ENCODE data around the gene IL6ST. TPM values are rescaled to one million over a fixed set of nuclear protein-coding genes. Genes with fewer than 3 reads are reported as not detected.

IL6ST gene
- total RNA-seq, 1 experiment from 2014 or later = 181 TPM

GRCh38 chr5:55904152-55904551, 90.6 kb downstream of the IL6ST start:
- Histone ChIP-seq H3K27me3 (ENCODE audit: control insufficient read depth, insufficient read depth, low read length) (no peaks in the 10 kb centered on the region), H3K27ac (ENCODE audit: low read length) (no peak overlapping the region), H3K4me3 (ENCODE audit: low read depth in 2 of 2, low read length in 2 of 2) (no peak overlapping the region), H3K9me3 (ENCODE audit: control insufficient read depth, insufficient read depth, low read depth, low read length) (no peaks in the 10 kb centered on the region), H3K36me3 (ENCODE audit: control insufficient read depth, insufficient read depth, low read length) (no peaks in the 10 kb centered on the region), H3K4me1 (ENCODE audit: control insufficient read depth, insufficient read depth, low read length) (no peaks in the 10 kb centered on the region)
- intact Hi-C loops (cut with micrococcal nuclease; ENCODE audit: unreplicated experiment) (no loop called here), in situ Hi-C loops (cut with HindIII; ENCODE audit: low pct_unique_long_range_greater_than_20kb, low sequenced_read_pairs) (no loop called here)
- DNase-seq (ENCODE audit: low read depth, low spot score) (no peak), ATAC-seq (no peak)
- TF ChIP-seq REST (IDR thresholded peaks at IDR 0.05; ENCODE audit: insufficient read depth in 1 of 2, low read depth in 2 of 2, low read length in 1 of 2) (no peak), SIN3A (IDR thresholded peaks at IDR 0.05; ENCODE audit: borderline replicate concordance, insufficient read depth, low read depth, low read length) (no peak), POLR2AphosphoS5 (IDR thresholded peaks at IDR 0.05; ENCODE audit: low read depth, low read length) (no peak), CTCF (IDR thresholded peaks at IDR 0.05) (no peak), TCF7L2 (IDR thresholded peaks at IDR 0.05; ENCODE audit: low read depth, low read length) (no peak)
- ChIA-PET CTCF (interaction anchor here (0.6 kb wide), 1 partner anchor 165 kb away, joined by 4 read pairs; no protein-coding TSS in a partner anchor), POLR2A (no interaction called here)
- no TSS peak for BruUV-seq (replicated peaks)

GRCh38 chr5:55903121-55903701, 91.6 kb downstream of the IL6ST start:
- intact Hi-C loops (cut with micrococcal nuclease; ENCODE audit: unreplicated experiment) (no loop called here), in situ Hi-C loops (cut with HindIII; ENCODE audit: low pct_unique_long_range_greater_than_20kb, low sequenced_read_pairs) (no loop called here)
- Histone ChIP-seq H3K9me3 (ENCODE audit: control insufficient read depth, insufficient read depth, low read depth, low read length) (no peaks in the 10 kb centered on the region), H3K27ac (ENCODE audit: low read length) (no peak overlapping the region), H3K4me3 (ENCODE audit: low read depth in 2 of 2, low read length in 2 of 2) (no peak overlapping the region), H3K27me3 (ENCODE audit: control insufficient read depth, insufficient read depth, low read length) (no peaks in the 10 kb centered on the region), H3K36me3 (ENCODE audit: control insufficient read depth, insufficient read depth, low read length) (no peaks in the 10 kb centered on the region), H3K4me1 (ENCODE audit: control insufficient read depth, insufficient read depth, low read length) (no peaks in the 10 kb centered on the region)
- TF ChIP-seq SIN3A (IDR thresholded peaks at IDR 0.05; ENCODE audit: borderline replicate concordance, insufficient read depth, low read depth, low read length) = no peak
- no peak for TF ChIP-seq POLR2AphosphoS5 (IDR thresholded peaks at IDR 0.05; ENCODE audit: low read depth, low read length)
- TF ChIP-seq CTCF (IDR thresholded peaks at IDR 0.05) = no peak
- TF ChIP-seq REST (IDR thresholded peaks at IDR 0.05; ENCODE audit: insufficient read depth in 1 of 2, low read depth in 2 of 2, low read length in 1 of 2) = no peak
- no peak for TF ChIP-seq TCF7L2 (IDR thresholded peaks at IDR 0.05; ENCODE audit: low read depth, low read length)
- DNase-seq (ENCODE audit: low read depth, low spot score) = no peak
- CTCF ChIA-PET = no interaction called here
- POLR2A ChIA-PET = no interaction called here
- no TSS peak for BruUV-seq (replicated peaks)
- no peak; the same call in 1 of the 2 replicates for ATAC-seq

All from Panc1 (cell line).